Body of pancreas (tissue), 4 donors: Measurements from ENCODE around the gene DTNA. TPM values are rescaled to one million over a fixed set of nuclear protein-coding genes. Genes with fewer than 3 reads are reported as not detected.
"Not testable (repeated sequence)": the region's sequence is repeated elsewhere in the genome, so short reads cannot be mapped to it uniquely, and the experiment has no call there.

Source experiments
- ATAC-seq: fragments of 150-250 bp; one replicate; pipeline ENCODE4 v1.9.1; 2016
- DNase-seq, 4 donors: peaks; one replicate each; pipeline ENCODE4 v3.0.0-alpha.2; 2019
- H3K27ac ChIP-seq, 4 donors: fragments of 200-600 bp; sonication (generic); 1 replicate in 3 of 4; 2 replicates in 1 of 4; pipeline versions ENCODE4 v1.5.1 to v1.6.1; 2016 to 2019; ENCODE audit warnings: mild to moderate bottlenecking in 1 of 4, mixed read lengths in 1 of 4, moderate library complexity in 1 of 4
- H3K27me3 ChIP-seq, 2 donors: fragments of 200-600 bp; sonication (generic); one replicate each; pipeline ENCODE4 v1.6.0; 2016; ENCODE audit warnings: mild to moderate bottlenecking in 1 of 2
- H3K36me3 ChIP-seq, 2 donors: fragments of 200-600 bp; sonication (generic); replicated peaks in 1 of 2; 2 replicates each; pipeline ENCODE4 v1.5.1; 2016; ENCODE audit warnings: low read depth in 2 of 2; ENCODE audit not compliant: insufficient read depth in 1 of 2
- H3K4me1 ChIP-seq: fragments of 200-600 bp; sonication (generic); one replicate; pipeline ENCODE4 v1.6.0; 2016
- H3K4me3 ChIP-seq, 2 donors: fragments of 200-600 bp; sonication (generic); 1 replicate in 1 of 2; 2 replicates in 1 of 2; pipeline ENCODE4 v1.5.1; 2016 to 2019
- H3K9me3 ChIP-seq, 3 donors: fragments of 200-600 bp; sonication (generic); 1 replicate in 2 of 3; 2 replicates in 1 of 3; pipeline ENCODE4 v1.5.1; 2016
- CTCF ChIP-seq, 7 experiments: fragments of 450-650 bp in 4 of 7; fragments of 200-600 bp in 3 of 7; sonication (generic) in 3 of 7; IDR thresholded peaks; one replicate each; pipeline ENCODE4 v1.5.1; 2016 to 2019; ENCODE audit warnings: antibody characterized with exemption in 7 of 7
- POLR2A ChIP-seq, 3 donors: fragments of 450-650 bp; IDR thresholded peaks; one replicate each; pipeline ENCODE4 v1.6.1; 2016; ENCODE audit warnings: antibody characterized with exemption in 3 of 3, mild to moderate bottlenecking in 2 of 3
- WGBS, 2 donors: methylation state at CpG; one replicate each; pipeline ENCODE4 v1.1.5; 2017; 5-methylcytosine and 5-hydroxymethylcytosine counted together
- intact Hi-C: fragments of 100-400 bp; cut with DNase I; formaldehyde crosslinking; loops from one replicate; pipeline ENCODE4 v1.15.1; 2023
- total RNA-seq, 2 donors: library from RNA; depleted of rRNA; stranded (reverse); fragments of >200 nt; gene quantifications; one replicate each; pipeline ENCODE4 v1.1.0, GENCODE V29; 2016

The DTNA gene
- total RNA-seq, 2 donors from 2014 or later: 31.0 to 32.2 TPM

GRCh38 chr18:34913837-34914661, 204.0 kb downstream of the DTNA start:
- TF ChIP-seq CTCF (IDR thresholded peaks at IDR 0.05): no peak
- no peak for TF ChIP-seq POLR2A (IDR thresholded peaks at IDR 0.05)

GRCh38 chr18:34915046-34915445, 204.9 kb downstream of the DTNA start:
- ATAC-seq: no peak
- Histone ChIP-seq H3K27ac (no peak overlapping the region), H3K4me3 (no peak overlapping the region), H3K27me3 (no peaks in the 10 kb centered on the region), H3K36me3 (no peaks in the 10 kb centered on the region), H3K9me3 (no peaks in the 10 kb centered on the region), H3K4me1 (no peaks in the 10 kb centered on the region)
- DNase-seq: no peak
- no peak for TF ChIP-seq CTCF (IDR thresholded peaks at IDR 0.05)
- TF ChIP-seq POLR2A (IDR thresholded peaks at IDR 0.05): no peak
- WGBS, 2 donors: 67 to 75% methylated on average over 3 of the region's 3 CpGs
- intact Hi-C loops: no loop called here

More at GRCh38 chr18:34913837-34914661, 204.0 kb downstream of the DTNA start:
- no peak for DNase-seq
- intact Hi-C loops: no loop called here
- Histone ChIP-seq H3K27me3 (no peaks in the 10 kb centered on the region), H3K9me3 (no peaks in the 10 kb centered on the region), H3K4me1 (no peaks in the 10 kb centered on the region), H3K4me3 (no peak overlapping the region), H3K27ac (no peak overlapping the region), H3K36me3 (no peaks in the 10 kb centered on the region)
- WGBS, 2 donors: 72 to 83% methylated on average over 4 of the region's 4 CpGs
- ATAC-seq: no peak

DNA sequence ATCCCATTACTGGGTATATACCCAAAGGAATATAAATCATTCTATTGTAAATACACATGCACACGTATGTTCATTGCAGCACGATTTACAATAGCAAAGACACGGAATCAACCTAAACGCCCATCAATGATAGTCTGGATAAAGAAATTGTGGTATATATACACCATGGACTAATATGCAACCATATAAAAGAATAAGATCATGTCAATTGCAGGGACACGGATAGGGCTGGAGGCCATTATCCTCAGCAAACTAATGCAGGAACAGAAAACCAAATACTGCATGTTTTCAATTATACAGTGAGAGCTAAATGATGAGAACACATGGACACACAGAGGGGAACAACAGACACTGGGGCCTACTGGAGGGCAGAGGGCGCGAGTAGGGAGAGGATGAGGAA, 206.4 kb downstream of the DTNA start:
- H3K27ac ChIP-seq, H3K9me3 ChIP-seq, H3K4me1 ChIP-seq, intact Hi-C loops, H3K27me3 ChIP-seq, ATAC-seq, H3K36me3 ChIP-seq, DNase-seq, H3K4me3 ChIP-seq: not testable (repeated sequence)
- 85 to 92% methylated on average over 7 of the region's 7 CpGs for WGBS, 2 donors

- ATAC-seq: no peak
- intact Hi-C loops: no loop called here
- WGBS, 2 donors: 63 to 72% methylated on average over 5 of the region's 5 CpGs
- Histone ChIP-seq H3K27ac (no peak overlapping the region), H3K36me3 (no peaks in the 10 kb centered on the region), H3K4me1 (no peaks in the 10 kb centered on the region), H3K27me3 (no peaks in the 10 kb centered on the region), H3K9me3 (no peaks in the 10 kb centered on the region), H3K4me3 (no peak overlapping the region)
- DNase-seq: no peak
- TF ChIP-seq CTCF (IDR thresholded peaks at IDR 0.05): no peak
- no peak for TF ChIP-seq POLR2A (IDR thresholded peaks at IDR 0.05)
Observed at GRCh38 chr18:34918856-34919255, 208.8 kb downstream of the DTNA start.

- Histone ChIP-seq H3K9me3 (no peaks in the 10 kb centered on the region), H3K4me1 (no peaks in the 10 kb centered on the region), H3K27ac (no peak overlapping the region), H3K4me3 (no peak overlapping the region), H3K36me3 (no peaks in the 10 kb centered on the region), H3K27me3 (no peaks in the 10 kb centered on the region)
- DNase-seq: no peak
- TF ChIP-seq POLR2A (IDR thresholded peaks at IDR 0.05) (no peak), CTCF (IDR thresholded peaks at IDR 0.05) (no peak)
- intact Hi-C loops: no loop called here
- no peak for ATAC-seq
- 70 to 88% methylated on average over 1 of the region's 1 CpG for whole genome bisulfite sequencing, 2 donors
Observed at GRCh38 chr18:34921226-34921625, 211.1 kb downstream of the DTNA start.
